ENCODE measurements around the gene POR. TPM values are rescaled to one million over a fixed set of nuclear protein-coding genes. Genes with fewer than 3 reads are reported as not detected.

The POR gene
- total and polyA plus RNA-seq, 2 of the 13 experiments (the other 11 are each of a cell fraction or from before 2014, with no cell fraction given), result 145 to 266 TPM

DNA sequence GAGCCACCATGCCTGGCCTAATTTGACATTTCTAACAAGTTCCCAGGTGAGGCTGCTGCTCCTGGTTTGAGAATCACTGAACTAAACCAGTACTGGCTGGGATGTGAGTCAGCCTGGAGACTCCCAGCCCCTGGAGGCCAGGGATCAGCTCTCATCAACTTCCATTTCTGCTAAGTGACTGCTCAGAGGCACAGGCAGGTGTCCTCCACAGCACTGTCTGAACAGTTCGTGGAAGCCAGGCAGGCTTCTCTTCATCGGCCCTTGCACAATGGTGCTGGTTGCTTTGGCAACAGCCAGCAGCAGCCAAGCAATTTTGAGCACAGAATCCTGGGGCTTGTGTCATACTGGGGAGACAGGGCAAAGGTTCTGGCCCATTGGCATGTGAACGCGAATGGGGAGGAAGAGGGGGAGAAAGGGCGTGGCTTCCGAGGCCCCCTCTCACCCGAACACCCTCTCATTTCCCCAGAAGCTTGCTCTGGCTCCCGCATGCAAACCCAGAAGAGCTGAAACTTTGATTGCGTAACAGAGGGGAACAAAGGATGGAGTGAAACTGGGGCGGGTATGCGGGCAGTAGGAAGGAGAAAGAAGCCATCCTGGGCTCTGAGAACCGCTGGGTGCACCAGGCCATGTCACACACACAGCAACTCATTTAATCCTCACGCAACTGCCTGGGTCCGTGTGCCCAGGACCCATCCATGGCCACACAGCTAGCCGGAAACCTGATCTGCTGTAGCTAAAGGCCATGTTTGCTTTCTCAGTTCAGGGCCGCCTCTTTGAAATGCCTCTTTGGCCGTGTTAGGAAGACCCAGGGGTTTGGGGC is 9.0 kb upstream of the POR start (continued):
- TF ChIP-seq EP300 (IDR thresholded peaks at IDR 0.05; ENCODE audit: low read depth in 2 of 2, low read length in 2 of 2) (peak; percentile 70 to 73), EP300 (CRISPR knock-in tag; IDR thresholded peaks at IDR 0.05; ENCODE audit: borderline replicate concordance) (peak; percentile 70), SMAD1 (CRISPR knock-in tag; IDR thresholded peaks at IDR 0.05; ENCODE audit: borderline replicate concordance, low read depth) (peak; percentile 68; the same call in 1 of the 2 replicates), ZNF563 (CRISPR knock-in tag; IDR thresholded peaks at IDR 0.05) (peak; percentile 99), ZNF451 (CRISPR knock-in tag; IDR thresholded peaks at IDR 0.05) (no peak), MEF2D (CRISPR knock-in tag; IDR thresholded peaks at IDR 0.05) (0 out of 2 replicates have a peak, but pooled peaks have one; percentile 5), ZNF354B (CRISPR knock-in tag; IDR thresholded peaks at IDR 0.05) (no peak), PHF5A (CRISPR knock-in tag; IDR thresholded peaks at IDR 0.05; ENCODE audit: low read depth, unreplicated experiment) (peak; percentile 28), SRSF9 (IDR thresholded peaks at IDR 0.05; ENCODE audit: borderline replicate concordance, insufficient read depth, low read depth, low read length, poor library complexity, severe bottlenecking) (no peak), NCOR1 (IDR thresholded peaks at IDR 0.05; ENCODE audit: borderline replicate concordance, low read length) (peak; percentile 91; the same call in 1 of the 2 replicates), ZNF3 (CRISPR knock-in tag; IDR thresholded peaks at IDR 0.05) (peak; percentile 90), HDAC6 (IDR thresholded peaks at IDR 0.05; ENCODE audit: low read depth, low read length) (no peak)
- TF ChIP-seq, protein P1, sequence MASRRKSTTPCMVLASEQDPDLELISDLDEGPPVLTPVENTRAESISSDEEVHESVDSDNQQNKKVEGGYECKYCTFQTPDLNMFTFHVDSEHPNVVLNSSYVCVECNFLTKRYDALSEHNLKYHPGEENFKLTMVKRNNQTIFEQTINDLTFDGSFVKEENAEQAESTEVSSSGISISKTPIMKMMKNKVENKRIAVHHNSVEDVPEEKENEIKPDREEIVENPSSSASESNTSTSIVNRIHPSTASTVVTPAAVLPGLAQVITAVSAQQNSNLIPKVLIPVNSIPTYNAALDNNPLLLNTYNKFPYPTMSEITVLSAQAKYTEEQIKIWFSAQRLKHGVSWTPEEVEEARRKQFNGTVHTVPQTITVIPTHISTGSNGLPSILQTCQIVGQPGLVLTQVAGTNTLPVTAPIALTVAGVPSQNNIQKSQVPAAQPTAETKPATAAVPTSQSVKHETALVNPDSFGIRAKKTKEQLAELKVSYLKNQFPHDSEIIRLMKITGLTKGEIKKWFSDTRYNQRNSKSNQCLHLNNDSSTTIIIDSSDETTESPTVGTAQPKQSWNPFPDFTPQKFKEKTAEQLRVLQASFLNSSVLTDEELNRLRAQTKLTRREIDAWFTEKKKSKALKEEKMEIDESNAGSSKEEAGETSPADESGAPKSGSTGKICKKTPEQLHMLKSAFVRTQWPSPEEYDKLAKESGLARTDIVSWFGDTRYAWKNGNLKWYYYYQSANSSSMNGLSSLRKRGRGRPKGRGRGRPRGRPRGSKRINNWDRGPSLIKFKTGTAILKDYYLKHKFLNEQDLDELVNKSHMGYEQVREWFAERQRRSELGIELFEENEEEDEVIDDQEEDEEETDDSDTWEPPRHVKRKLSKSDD (CRISPR knock-in tag; IDR thresholded peaks at IDR 0.05; ENCODE audit: low read depth), result peak; percentile 78; the same call in 1 of the 2 replicates
- TF ChIP-seq, protein P2, sequence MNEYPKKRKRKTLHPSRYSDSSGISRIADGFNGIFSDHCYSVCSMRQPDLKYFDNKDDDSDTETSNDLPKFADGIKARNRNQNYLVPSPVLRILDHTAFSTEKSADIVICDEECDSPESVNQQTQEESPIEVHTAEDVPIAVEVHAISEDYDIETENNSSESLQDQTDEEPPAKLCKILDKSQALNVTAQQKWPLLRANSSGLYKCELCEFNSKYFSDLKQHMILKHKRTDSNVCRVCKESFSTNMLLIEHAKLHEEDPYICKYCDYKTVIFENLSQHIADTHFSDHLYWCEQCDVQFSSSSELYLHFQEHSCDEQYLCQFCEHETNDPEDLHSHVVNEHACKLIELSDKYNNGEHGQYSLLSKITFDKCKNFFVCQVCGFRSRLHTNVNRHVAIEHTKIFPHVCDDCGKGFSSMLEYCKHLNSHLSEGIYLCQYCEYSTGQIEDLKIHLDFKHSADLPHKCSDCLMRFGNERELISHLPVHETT (CRISPR knock-in tag; conservative IDR thresholded peaks at IDR 0.05), result peak; percentile 64; the same call in 1 of the 2 replicates
- TF ChIP-seq, protein P3, sequence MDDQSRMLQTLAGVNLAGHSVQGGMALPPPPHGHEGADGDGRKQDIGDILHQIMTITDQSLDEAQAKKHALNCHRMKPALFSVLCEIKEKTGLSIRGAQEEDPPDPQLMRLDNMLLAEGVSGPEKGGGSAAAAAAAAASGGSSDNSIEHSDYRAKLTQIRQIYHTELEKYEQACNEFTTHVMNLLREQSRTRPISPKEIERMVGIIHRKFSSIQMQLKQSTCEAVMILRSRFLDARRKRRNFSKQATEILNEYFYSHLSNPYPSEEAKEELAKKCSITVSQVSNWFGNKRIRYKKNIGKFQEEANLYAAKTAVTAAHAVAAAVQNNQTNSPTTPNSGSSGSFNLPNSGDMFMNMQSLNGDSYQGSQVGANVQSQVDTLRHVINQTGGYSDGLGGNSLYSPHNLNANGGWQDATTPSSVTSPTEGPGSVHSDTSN (CRISPR knock-in tag; IDR thresholded peaks at IDR 0.05; ENCODE audit: borderline replicate concordance), result no peak
- TF ChIP-seq, protein P4, sequence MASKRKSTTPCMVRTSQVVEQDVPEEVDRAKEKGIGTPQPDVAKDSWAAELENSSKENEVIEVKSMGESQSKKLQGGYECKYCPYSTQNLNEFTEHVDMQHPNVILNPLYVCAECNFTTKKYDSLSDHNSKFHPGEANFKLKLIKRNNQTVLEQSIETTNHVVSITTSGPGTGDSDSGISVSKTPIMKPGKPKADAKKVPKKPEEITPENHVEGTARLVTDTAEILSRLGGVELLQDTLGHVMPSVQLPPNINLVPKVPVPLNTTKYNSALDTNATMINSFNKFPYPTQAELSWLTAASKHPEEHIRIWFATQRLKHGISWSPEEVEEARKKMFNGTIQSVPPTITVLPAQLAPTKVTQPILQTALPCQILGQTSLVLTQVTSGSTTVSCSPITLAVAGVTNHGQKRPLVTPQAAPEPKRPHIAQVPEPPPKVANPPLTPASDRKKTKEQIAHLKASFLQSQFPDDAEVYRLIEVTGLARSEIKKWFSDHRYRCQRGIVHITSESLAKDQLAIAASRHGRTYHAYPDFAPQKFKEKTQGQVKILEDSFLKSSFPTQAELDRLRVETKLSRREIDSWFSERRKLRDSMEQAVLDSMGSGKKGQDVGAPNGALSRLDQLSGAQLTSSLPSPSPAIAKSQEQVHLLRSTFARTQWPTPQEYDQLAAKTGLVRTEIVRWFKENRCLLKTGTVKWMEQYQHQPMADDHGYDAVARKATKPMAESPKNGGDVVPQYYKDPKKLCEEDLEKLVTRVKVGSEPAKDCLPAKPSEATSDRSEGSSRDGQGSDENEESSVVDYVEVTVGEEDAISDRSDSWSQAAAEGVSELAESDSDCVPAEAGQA (IDR thresholded peaks at IDR 0.05; ENCODE audit: low read depth), result peak; percentile 62; the same call in 1 of the 2 replicates
- TF ChIP-seq, protein P4 (CRISPR knock-in tag; IDR thresholded peaks at IDR 0.05; ENCODE audit: borderline replicate concordance), result no peak
